GM21723 (cell line): ENCODE results near the gene SLC6A14.

Source experiments
- ATAC-seq: cut with Tn5 transposase; IDR thresholded peaks from one replicate; pipeline ENCODE4 v1.9.1; 2021; ENCODE audit warnings: mild to moderate bottlenecking, moderate library complexity; ENCODE audit not compliant: unreplicated experiment

The SLC6A14 gene, protein sequence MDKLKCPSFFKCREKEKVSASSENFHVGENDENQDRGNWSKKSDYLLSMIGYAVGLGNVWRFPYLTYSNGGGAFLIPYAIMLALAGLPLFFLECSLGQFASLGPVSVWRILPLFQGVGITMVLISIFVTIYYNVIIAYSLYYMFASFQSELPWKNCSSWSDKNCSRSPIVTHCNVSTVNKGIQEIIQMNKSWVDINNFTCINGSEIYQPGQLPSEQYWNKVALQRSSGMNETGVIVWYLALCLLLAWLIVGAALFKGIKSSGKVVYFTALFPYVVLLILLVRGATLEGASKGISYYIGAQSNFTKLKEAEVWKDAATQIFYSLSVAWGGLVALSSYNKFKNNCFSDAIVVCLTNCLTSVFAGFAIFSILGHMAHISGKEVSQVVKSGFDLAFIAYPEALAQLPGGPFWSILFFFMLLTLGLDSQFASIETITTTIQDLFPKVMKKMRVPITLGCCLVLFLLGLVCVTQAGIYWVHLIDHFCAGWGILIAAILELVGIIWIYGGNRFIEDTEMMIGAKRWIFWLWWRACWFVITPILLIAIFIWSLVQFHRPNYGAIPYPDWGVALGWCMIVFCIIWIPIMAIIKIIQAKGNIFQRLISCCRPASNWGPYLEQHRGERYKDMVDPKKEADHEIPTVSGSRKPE

DNA sequence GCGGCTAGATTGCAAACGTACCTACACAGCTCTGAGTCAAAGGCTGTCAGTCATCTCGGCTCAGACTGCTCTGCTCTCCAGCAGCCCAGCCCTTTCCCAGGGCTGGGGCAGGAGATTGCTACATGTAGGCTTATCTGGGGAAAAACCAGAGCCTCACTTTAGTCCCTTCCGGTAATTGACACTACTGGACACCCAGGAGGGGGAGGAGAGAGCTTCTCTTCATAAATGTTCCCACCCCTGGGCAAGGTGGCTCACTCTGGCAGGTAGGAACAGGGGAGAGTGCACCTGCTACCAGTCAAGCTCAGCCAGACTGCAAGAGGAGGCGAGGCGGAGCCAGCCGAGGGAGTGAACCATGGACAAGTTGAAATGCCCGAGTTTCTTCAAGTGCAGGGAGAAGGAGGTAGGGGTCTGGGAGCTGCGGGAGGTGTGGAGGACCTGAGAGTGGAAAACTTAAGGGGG, at the start of gene SLC6A14:
Gene SLC6A14 (plus strand): TSS at position 249 of the 459 bp plus-strand sequence. CDS start 104 bp downstream, at position 353.
- ATAC-seq = no peak

DNA sequence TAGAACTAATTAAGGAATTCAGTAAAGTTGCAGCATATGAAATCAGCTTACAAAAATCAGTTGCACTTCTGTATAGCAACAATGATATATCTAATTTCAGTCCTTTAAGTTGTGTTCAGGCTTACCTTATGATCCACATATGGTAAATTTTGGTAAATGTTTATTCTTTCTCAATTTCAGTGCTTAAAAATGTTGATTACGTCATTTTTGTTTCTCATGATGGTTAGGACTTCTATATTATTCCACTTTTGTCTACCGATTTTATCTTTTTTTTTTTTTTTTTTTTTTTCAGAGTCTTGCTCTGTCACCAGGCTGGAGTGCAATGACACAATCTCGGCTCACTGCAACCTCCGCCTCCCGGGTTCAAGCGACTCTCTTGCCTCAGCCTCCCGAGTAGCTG, 40.7 kb upstream of the SLC6A14 start:
- ATAC-seq = no peak

DNA sequence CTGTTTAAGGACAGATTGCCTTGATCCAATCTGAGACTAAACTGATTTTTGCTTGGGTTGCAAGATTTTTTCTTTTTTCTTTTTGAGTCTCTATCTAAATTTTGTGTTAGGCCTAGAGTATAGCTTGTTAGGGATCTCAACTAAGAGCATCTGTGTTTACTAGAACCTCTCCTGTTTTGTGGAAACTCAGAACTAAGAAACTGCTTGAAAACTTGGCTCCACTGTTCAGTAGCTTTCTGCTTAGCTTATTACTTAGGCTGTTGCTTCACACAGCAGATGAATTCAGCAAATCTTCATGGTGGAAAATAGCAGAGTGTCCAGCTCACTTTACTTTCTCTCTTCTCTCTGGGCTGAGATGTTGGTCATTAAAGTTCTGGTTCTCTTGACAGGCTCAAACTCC, 36.7 kb upstream of the SLC6A14 start:
- ATAC-seq = no peak

DNA sequence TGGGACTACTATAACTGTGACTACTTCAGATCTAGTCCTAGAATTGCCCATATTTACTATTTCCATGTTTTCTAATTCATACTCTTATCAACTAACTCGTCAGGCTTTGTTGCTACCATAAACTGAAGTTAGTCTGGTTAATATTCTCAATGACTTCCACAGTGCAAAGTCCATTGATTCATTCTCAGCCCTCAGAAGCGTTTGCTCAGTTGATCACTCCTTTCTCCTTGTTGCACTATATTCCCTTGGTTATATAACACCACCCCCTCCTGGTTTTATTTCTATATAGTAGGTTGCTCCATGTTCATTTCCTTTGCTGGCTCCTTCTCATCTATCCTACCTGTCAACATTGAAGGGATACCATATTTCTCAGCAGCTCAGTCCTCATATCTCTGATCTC, 27.2 kb upstream of the SLC6A14 start:
- ATAC-seq = no peak

DNA sequence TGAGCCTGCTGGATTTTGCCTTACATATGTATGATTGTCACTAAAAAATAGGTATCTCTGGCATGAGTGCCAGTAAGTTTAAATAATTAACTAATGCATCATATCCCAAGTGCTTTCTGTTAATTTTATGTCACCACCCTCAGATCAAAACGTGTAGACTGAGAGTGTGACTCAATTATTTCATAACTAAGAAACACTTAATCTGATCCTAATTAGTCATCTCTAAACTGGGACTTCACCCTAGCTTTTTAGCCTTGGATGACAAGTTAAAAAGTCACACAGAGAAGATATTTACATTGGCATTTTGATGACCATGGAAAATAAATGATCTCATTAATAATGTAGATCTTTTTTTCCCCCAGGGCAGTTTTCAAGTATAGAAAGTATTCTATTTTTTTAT, 23.1 kb upstream of the SLC6A14 start:
- ATAC-seq = no peak

DNA sequence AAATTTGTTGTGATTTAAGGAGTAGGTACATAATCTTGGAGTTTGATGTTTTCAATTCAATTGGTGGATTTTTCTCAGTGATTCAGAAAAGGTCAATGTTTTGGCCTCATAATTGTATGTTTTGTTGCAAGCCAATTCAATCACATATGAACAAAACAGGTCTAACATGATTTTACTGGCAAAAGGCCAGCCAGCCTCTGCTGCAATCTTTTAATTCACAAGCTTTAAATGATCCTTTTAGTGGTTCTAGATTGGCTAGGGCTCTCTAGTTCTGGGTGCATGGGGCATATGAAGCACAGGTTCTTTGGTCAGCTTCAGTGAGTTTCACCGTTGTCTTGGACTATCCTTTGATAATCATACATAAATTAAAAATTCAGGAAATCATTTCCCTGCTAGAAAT, 19.2 kb upstream of the SLC6A14 start:
- ATAC-seq = no peak

DNA sequence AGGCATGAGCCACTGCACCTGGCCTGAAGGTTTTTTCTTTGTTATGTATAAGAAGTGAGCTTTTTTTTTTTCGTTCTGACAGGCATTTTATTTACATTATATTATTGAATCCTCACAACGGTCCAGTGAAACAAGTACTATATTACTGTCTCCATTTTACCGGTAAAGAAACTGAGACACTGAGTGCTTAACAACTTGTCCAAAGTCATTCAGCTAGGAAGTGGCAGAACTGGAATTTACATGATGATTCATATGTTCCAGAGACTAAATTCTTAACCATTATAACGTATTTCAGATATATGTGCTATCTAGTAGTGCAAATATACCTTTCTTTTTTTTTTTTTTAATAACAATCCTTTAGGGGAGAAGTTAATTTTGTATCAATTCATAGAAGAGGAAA, 18.4 kb upstream of the SLC6A14 start:
- no peak for ATAC-seq

GRCh38 chrX:116427978-116428377, 8.4 kb upstream of the SLC6A14 start:
- no peak for ATAC-seq

- no peak for ATAC-seq
These were observed 809 bp upstream of the SLC6A14 start for GRCh38 chrX:116435597-116435996.

DNA sequence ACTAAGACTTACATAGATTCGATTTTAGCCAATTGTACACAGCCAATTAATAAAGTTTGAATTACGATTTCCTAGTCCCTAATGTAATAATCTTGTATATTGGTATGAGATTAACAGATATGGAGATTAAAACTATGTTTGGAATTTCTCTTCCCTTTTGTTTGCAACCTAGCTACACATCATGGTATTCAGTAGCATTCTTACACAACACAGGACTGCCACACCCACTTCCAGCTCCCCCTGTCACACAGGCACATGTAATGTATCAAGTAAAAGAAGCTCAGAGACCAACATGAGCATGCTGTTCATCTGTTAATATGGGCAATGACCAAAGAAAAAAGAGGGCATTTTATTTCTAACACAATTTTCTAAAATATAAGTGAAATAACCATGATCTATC, 12.8 kb downstream of the SLC6A14 start:
- no peak for ATAC-seq

GRCh38 chrX:116462822-116463221, 26.4 kb downstream of the SLC6A14 start, which contains the start of gene CT83:
Gene CT83 (minus strand): TSS chrX:116462976. CDS start chrX:116462856, 120 bp downstream.
- ATAC-seq = no peak

- no peak for ATAC-seq
These were observed 43.7 kb downstream of the SLC6A14 start for GRCh38 chrX:116480059-116480458.

- no peak for ATAC-seq
These were observed 53.7 kb downstream of the SLC6A14 start for GRCh38 chrX:116490104-116490503.

GRCh38 chrX:116493271-116493670, 56.9 kb downstream of the SLC6A14 start:
- no peak for ATAC-seq

DNA sequence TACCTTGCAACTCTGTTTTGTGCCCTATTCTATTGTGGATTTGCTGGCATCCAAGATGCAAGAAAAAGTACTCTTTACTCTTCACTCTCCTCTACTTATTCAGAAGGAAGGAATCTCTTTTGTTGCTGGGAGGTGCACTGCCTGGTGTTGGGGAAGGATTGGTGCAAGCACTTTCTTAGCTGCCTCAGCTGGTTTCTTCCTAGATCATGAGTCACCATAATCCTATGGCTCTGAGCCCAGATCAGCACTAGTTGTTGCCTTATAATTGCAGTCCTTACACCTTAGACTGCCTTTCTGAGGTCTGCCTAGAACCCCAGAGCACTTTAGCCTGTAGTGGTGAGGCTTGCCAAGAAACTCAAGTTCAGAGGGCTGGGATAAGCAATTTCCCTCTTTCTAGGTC, 63.4 kb downstream of the SLC6A14 start:
- ATAC-seq = no peak
